T-helper 9 cell (primary cell): ENCODE results near the gene HPS4.

Source experiments
- DNase-seq: peaks from one replicate; pipeline ENCODE4 v3.0.0-alpha.2; 2020

The HPS4 gene

GRCh38 chr22:26496456-26496855 lies 12.9 kb upstream of the HPS4 start:
- no peak for DNase-seq

GRCh38 chr22:26494506-26494905 lies 10.9 kb upstream of the HPS4 start:
- no peak for DNase-seq

- no peak for DNase-seq
Observed at GRCh38 chr22:26492220-26492619, 8.6 kb upstream of the HPS4 start.

GRCh38 chr22:26489447-26490036 lies 6.0 kb upstream of the HPS4 start:
- DNase-seq, result no peak

GRCh38 chr22:26487996-26488395 lies 4.4 kb upstream of the HPS4 start:
- DNase-seq, result no peak

GRCh38 chr22:26486394-26486793 lies 2.8 kb upstream of the HPS4 start:
- no peak for DNase-seq

GRCh38 chr22:26485806-26486390 lies 2.3 kb upstream of the HPS4 start:
- DNase-seq, result no peak

- DNase-seq, result no peak
Observed at GRCh38 chr22:26485013-26485412, 1.4 kb upstream of the HPS4 start.

GRCh38 chr22:26484360-26484706 lies 750 bp upstream of the HPS4 start:
- no peak for DNase-seq

GRCh38 chr22:26483043-26483438 lies 542 bp downstream of the HPS4 start:
- DNase-seq, result no peak

- DNase-seq, result no peak
Observed at GRCh38 chr22:26482161-26482560, 1.4 kb downstream of the HPS4 start.

- DNase-seq, result no peak
Observed at GRCh38 chr22:26481694-26482093, 1.9 kb downstream of the HPS4 start.

GRCh38 chr22:26481112-26481693 lies 2.4 kb downstream of the HPS4 start:
- DNase-seq, result no peak

GRCh38 chr22:26480611-26480932 lies 3.0 kb downstream of the HPS4 start:
- no peak for DNase-seq

GRCh38 chr22:26479792-26480610 lies 3.6 kb downstream of the HPS4 start:
- DNase-seq, result no peak

GRCh38 chr22:26479043-26479791 lies 4.4 kb downstream of the HPS4 start:
- no peak for DNase-seq

GRCh38 chr22:26477341-26477731 lies 6.2 kb downstream of the HPS4 start:
- no peak for DNase-seq

- no peak for DNase-seq
Observed at GRCh38 chr22:26476705-26477340, 6.8 kb downstream of the HPS4 start.

GRCh38 chr22:26474682-26475081 lies 8.9 kb downstream of the HPS4 start:
- no peak for DNase-seq

- no peak for DNase-seq
Observed at GRCh38 chr22:26471522-26471921, 12.1 kb downstream of the HPS4 start.

GRCh38 chr22:26470807-26471206 lies 12.8 kb downstream of the HPS4 start:
- no peak for DNase-seq

- no peak for DNase-seq
Observed at GRCh38 chr22:26466196-26466595, 17.4 kb downstream of the HPS4 start.

GRCh38 chr22:26464312-26464711 lies 19.3 kb downstream of the HPS4 start:
- no peak for DNase-seq
